ENCODE data around the gene CCDC200.
A peak's percentile ranks its signal among the peaks of the same experiment; 100 is the strongest.
"Not testable (repeated sequence)": the region's sequence is repeated elsewhere in the genome, so short reads cannot be mapped to it uniquely, and the experiment has no call there.

Gene CCDC200

GRCh38 chr17:43228020-43228782, at the start of gene CCDC200:
CCDC200 (minus strand) TSS chr17:43228623; CDS start chr17:43228554, 69 bp downstream.
- DNase-seq = not testable (repeated sequence)

- not testable (repeated sequence) for DNase-seq
These were observed 44.5 kb upstream of the CCDC200 start for GRCh38 chr17:43272914-43273313.

- peak; percentile 79 for DNase-seq
These were observed 44.1 kb upstream of the CCDC200 start for GRCh38 chr17:43272483-43272882.

- DNase-seq = not testable (repeated sequence)
These were observed 42.4 kb upstream of the CCDC200 start for GRCh38 chr17:43270552-43271504.

GRCh38 chr17:43246456-43246855, 18.0 kb upstream of the CCDC200 start:
- not testable (repeated sequence) for DNase-seq

GRCh38 chr17:43240596-43241352, 12.4 kb upstream of the CCDC200 start:
- DNase-seq = not testable (repeated sequence)

GRCh38 chr17:43239597-43239996, 11.2 kb upstream of the CCDC200 start:
- DNase-seq = not testable (repeated sequence)

- DNase-seq = not testable (repeated sequence)
These were observed 5.5 kb upstream of the CCDC200 start, which contains the start of gene RNU2-1 for GRCh38 chr17:43233877-43234276. RNU2-1 (minus strand) TSS chr17:43233977.

GRCh38 chr17:43233263-43233662, 4.8 kb upstream of the CCDC200 start:
- DNase-seq = peak; percentile 53

- not testable (repeated sequence) for DNase-seq
These were observed 3.7 kb upstream of the CCDC200 start for GRCh38 chr17:43232021-43232699.

GRCh38 chr17:43231205-43232020, 3.0 kb upstream of the CCDC200 start:
- not testable (repeated sequence) for DNase-seq

- DNase-seq = no peak
These were observed 2.0 kb downstream of the CCDC200 start for GRCh38 chr17:43226393-43226792.

- DNase-seq = no peak
These were observed 4.2 kb downstream of the CCDC200 start for GRCh38 chr17:43224146-43224705.

GRCh38 chr17:43220511-43221125, 7.8 kb downstream of the CCDC200 start:
- DNase-seq = no peak

GRCh38 chr17:43219746-43220380, 8.6 kb downstream of the CCDC200 start:
- no peak for DNase-seq

- DNase-seq = no peak
These were observed 9.4 kb downstream of the CCDC200 start for GRCh38 chr17:43219001-43219400.

- DNase-seq = no peak
These were observed 10.8 kb downstream of the CCDC200 start for GRCh38 chr17:43217614-43218087.

GRCh38 chr17:43216762-43217613, 11.4 kb downstream of the CCDC200 start:
- no peak for DNase-seq

GRCh38 chr17:43216369-43216761, 12.1 kb downstream of the CCDC200 start:
- DNase-seq = no peak

All from activated CD4-positive, alpha-beta T cell treated with anti-CD3 and anti-CD28 coated beads, Interleukin-2, Interleukin-6, amounts not matched to agents 100 ng/mL and 50 ng/mL, durations not matched to agents 16 hours and 8 hours (primary cell).